Measurements from ENCODE around the gene RASGRF2. TPM values are rescaled to one million over a fixed set of nuclear protein-coding genes. Genes with fewer than 3 reads are reported as not detected.

Gene RASGRF2
- total and polyA plus RNA-seq, 8 donors = 1.1 to 2.7 (median 1.4) TPM

DNA sequence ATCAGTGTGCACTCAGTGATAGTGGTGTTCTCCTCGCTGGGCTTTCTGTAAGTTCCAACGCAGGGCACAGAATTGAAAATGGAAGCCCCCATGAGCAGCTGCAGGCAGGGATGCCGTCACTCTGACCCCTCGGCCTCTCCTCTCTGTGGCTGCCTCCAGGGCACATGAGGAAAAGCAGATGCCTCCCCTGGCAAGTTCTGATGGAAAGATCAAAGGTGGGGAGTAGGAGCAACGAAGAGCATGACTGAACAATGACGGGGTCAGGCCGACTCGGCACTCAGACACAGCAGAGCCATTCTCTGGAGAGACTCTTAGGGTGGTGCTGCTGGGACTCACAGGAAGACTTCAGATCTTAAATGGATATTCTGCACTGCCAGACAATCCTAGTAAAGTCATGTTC is 207.4 kb downstream of the RASGRF2 start:
- WGBS, 2 donors = 53 to 55% methylated on average over 8 of the region's 8 CpGs
- intact Hi-C loops (cut with DNase I) = no loop called here
- Histone ChIP-seq H3K4me3 (no peak overlapping the region), H3K9me3 (no peaks in the 10 kb centered on the region), H3K4me1 (no peaks in the 10 kb centered on the region), H3K27ac (no peak overlapping the region), H3K27me3 (no peaks in the 10 kb centered on the region), H3K36me3 (no peaks in the 10 kb centered on the region)
- FAIRE-seq = no peak
- TF ChIP-seq, protein P1, sequence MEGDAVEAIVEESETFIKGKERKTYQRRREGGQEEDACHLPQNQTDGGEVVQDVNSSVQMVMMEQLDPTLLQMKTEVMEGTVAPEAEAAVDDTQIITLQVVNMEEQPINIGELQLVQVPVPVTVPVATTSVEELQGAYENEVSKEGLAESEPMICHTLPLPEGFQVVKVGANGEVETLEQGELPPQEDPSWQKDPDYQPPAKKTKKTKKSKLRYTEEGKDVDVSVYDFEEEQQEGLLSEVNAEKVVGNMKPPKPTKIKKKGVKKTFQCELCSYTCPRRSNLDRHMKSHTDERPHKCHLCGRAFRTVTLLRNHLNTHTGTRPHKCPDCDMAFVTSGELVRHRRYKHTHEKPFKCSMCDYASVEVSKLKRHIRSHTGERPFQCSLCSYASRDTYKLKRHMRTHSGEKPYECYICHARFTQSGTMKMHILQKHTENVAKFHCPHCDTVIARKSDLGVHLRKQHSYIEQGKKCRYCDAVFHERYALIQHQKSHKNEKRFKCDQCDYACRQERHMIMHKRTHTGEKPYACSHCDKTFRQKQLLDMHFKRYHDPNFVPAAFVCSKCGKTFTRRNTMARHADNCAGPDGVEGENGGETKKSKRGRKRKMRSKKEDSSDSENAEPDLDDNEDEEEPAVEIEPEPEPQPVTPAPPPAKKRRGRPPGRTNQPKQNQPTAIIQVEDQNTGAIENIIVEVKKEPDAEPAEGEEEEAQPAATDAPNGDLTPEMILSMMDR (IDR thresholded peaks at IDR 0.05) = no peak
- ATAC-seq = no peak
- DNase-seq = no peak

DNA sequence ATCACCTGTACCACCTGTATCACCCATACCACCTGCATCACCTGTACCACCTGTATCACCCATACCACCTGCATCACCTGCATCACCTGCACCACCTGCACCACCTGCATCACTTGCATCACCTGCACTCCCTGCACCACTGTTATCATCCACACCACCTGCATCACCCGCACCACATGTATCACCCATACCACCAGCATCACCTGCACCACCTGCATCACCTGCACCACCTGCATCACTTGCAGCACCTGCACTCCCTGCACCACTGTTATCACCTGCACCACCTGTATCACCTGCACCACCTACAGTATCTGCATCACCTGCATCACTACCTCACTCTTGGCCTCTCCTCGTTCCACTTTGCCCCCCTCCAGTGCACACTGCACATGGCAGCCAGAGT is 209.8 kb downstream of the RASGRF2 start:
- Histone ChIP-seq H3K9me3 (no peaks in the 10 kb centered on the region), H3K4me1 (no peaks in the 10 kb centered on the region), H3K27ac (no peak overlapping the region), H3K36me3 (no peaks in the 10 kb centered on the region), H3K27me3 (no peaks in the 10 kb centered on the region), H3K4me3 (no peak overlapping the region)
- FAIRE-seq (no peak), DNase-seq (no peak), ATAC-seq (no peak)
- intact Hi-C loops (cut with DNase I) = no loop called here
- TF ChIP-seq, protein P1 (IDR thresholded peaks at IDR 0.05) = no peak
- WGBS, 2 donors = 72 to 76% methylated on average over 2 of the region's 2 CpGs

DNA sequence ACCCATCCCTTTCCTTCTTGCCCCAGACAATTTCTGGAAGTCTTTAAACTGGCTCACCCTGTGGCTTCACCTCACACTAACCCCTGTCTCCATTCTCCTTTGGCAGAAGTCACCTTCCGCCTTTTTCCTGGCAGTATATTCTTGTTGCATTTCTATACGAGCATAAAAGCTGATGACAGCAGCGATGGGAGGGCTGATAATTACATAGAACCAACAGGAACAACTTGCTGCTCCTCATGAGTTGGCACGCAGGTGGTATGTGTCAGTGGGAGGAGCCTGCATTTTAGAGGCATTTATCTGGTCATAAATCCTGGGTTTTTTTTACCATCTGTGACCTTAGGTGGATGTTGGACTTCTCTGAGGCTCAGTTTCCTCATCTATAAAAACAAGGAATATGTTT is 211.6 kb downstream of the RASGRF2 start:
- Histone ChIP-seq H3K27ac (no peak overlapping the region), H3K9me3 (no peaks in the 10 kb centered on the region), H3K36me3 (no peaks in the 10 kb centered on the region), H3K4me3 (no peak overlapping the region), H3K27me3 (no peaks in the 10 kb centered on the region), H3K4me1 (no peaks in the 10 kb centered on the region)
- whole genome bisulfite sequencing, 2 donors = 56 to 57% methylated on average over 4 of the region's 4 CpGs
- DNase-seq = no peak
- intact Hi-C loops (cut with DNase I) = no loop called here
- no peak for FAIRE-seq
- no peak for ATAC-seq
- TF ChIP-seq, protein P1 (IDR thresholded peaks at IDR 0.05) = no peak

DNA sequence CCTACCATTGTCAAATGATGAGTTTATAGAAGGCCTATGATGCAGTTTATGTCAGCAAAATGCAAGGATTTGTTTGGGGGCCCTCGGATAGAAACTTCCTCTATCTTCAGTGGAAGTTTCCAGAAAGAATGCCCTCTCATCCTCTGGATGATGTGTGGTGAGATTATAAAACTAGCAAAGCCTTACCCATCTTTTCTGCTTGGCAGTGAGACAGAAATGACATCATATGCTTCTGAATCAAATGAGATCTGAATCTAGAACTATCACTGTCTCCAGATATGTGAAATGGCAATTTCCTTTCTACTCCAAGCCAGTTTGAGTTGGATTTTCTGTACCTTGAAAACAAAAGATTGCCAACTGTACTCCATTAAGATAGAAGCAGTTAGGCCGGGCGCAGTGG is 212.5 kb downstream of the RASGRF2 start:
- FAIRE-seq = no peak
- H3K4me1 ChIP-seq = no peaks in the 10 kb centered on the region
- DNase-seq = no peak
- no peaks in the 10 kb centered on the region for H3K36me3 ChIP-seq
- 79 to 84% methylated on average over 3 of the region's 3 CpGs for WGBS, 2 donors
- intact Hi-C loops (cut with DNase I) = no loop called here
- no peaks in the 10 kb centered on the region for H3K9me3 ChIP-seq
- no peaks in the 10 kb centered on the region for H3K27me3 ChIP-seq
- no peak overlapping the region for H3K27ac ChIP-seq
- ATAC-seq = no peak
- TF ChIP-seq, protein P1 (IDR thresholded peaks at IDR 0.05) = no peak
- no peak overlapping the region for H3K4me3 ChIP-seq

DNA sequence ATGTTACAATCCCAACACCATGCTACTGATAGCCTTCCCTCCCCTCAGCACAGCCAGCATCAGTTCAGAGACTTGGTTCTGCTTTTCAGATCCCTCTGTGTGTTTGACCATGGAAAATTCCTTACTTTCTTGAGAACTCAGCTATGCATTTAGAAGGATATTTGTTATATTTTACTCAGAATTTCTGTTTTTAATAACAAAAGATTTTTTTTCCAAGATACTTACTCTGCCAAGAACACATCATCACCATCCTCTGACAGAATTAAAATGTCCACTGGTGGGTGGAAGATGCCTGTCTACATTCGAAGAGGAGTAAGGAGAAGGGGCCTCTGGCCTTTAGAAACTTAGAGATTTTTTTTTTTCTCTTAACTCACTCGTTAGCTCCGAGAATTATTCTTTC is 216.9 kb downstream of the RASGRF2 start:
- H3K27me3 ChIP-seq = no peaks in the 10 kb centered on the region
- FAIRE-seq = no peak

More for the DNA sequence above, 216.9 kb downstream of the RASGRF2 start:
- WGBS, 2 donors = 55 to 67% methylated on average over 3 of the region's 3 CpGs
- H3K27ac ChIP-seq = no peak overlapping the region
- no peaks in the 10 kb centered on the region for H3K9me3 ChIP-seq
- H3K4me1 ChIP-seq = no peaks in the 10 kb centered on the region
- DNase-seq (no peak), ATAC-seq (no peak)
- H3K4me3 ChIP-seq = no peak overlapping the region
- intact Hi-C loops (cut with DNase I) = no loop called here
- no peaks in the 10 kb centered on the region for H3K36me3 ChIP-seq
- TF ChIP-seq, protein P1 (IDR thresholded peaks at IDR 0.05) = no peak
